K562 (cell line): Measurements from ENCODE around the gene PASD1. TPM values are rescaled to one million over a fixed set of nuclear protein-coding genes. Genes with fewer than 3 reads are reported as not detected.
"Not testable (repeated sequence)": the region's sequence is repeated elsewhere in the genome, so short reads cannot be mapped to it uniquely, and the experiment has no call there.

ENCODE experiments used
- ATAC-seq: fragments of 200-7000 bp; cut with Tn5 transposase; 3 replicates; pipeline ENCODE4 v1.9.1; 2020; ENCODE audit warnings: moderate library complexity
- BruUV-seq: library from RNA; stranded (reverse); fragments of 400-500 nt; replicated peaks from 2 replicates; lab custom pipeline; 2021; lab: Mats Ljungman, UMichigan
- CTCF ChIA-PET: fragments of 300-600 bp; formaldehyde crosslinking; extraction: SDS; loops from one replicate; lab custom pipeline; 2021; ENCODE audit warnings: low intra/inter-chr PET ratio; lab: Yijun Ruan, JAX
- POLR2A ChIA-PET: fragments of 300-600, 350-650 bp; sonication (Branson Sonifier 250); formaldehyde crosslinking; extraction: SDS; loops from one replicate; lab custom pipeline; 2021; ENCODE audit warnings: antibody characterized with exemption, inconsistent platforms; lab: Yijun Ruan, JAX
- DNase-seq, 4 experiments: peaks; one replicate each; pipeline versions ENCODE4 v3.0.0 to v3.0.0-alpha.2; 2011 to 2018; ENCODE audit warnings: low spot score in 3 of 4, mixed read lengths in 3 of 4; ENCODE audit errors: extremely low read depth in 1 of 4
- FAIRE-seq: peaks from 2 replicates; lab custom pipeline; 2011; peaks lifted over from hg19 to GRCh38; lab: Jason Lieb, UNC
- H2AFZ ChIP-seq: 2 replicates; pipeline ENCODE4 v1.6.0; 2011; ENCODE audit warnings: low read depth, low read length, control low read depth, inconsistent platforms
- H3K27ac ChIP-seq: fragments of 200-600 bp; 3 replicates; pipeline ENCODE4 v1.8.0; 2011; ENCODE audit warnings: low read depth, mild to moderate bottlenecking, control low read depth, inconsistent platforms, low read length, moderate library complexity, mixed read lengths; ENCODE audit errors: extremely low read depth
- H3K27me3 ChIP-seq, 2 experiments: fragments of 300-600 bp in 1 of 2; 2 replicates in 1 of 2; 3 replicates in 1 of 2; pipeline versions ENCODE4 v1.6.0 to v1.8.0; 2011; ENCODE audit warnings: inconsistent platforms in 2 of 2, low read length in 2 of 2, mild to moderate bottlenecking in 1 of 2, mixed read lengths in 1 of 2, moderate library complexity in 1 of 2; ENCODE audit not compliant: control insufficient read depth in 2 of 2, insufficient read depth in 2 of 2
- H3K36me3 ChIP-seq: fragments of 300-600 bp; 3 replicates; pipeline ENCODE4 v1.8.0; 2011; ENCODE audit warnings: mild to moderate bottlenecking, low read length, inconsistent platforms; ENCODE audit not compliant: control insufficient read depth, insufficient read depth
- H3K4me1 ChIP-seq, 2 experiments: fragments of 200-600 bp in 1 of 2; replicated peaks in 1 of 2; 2 replicates in 1 of 2; 3 replicates in 1 of 2; pipeline versions ENCODE4 v1.5.1 to v1.8.0; 2011; ENCODE audit warnings: inconsistent platforms in 2 of 2, low read length in 2 of 2, mild to moderate bottlenecking in 1 of 2, mixed read lengths in 1 of 2, moderate library complexity in 1 of 2; ENCODE audit not compliant: control insufficient read depth in 2 of 2, insufficient read depth in 2 of 2
- H3K4me2 ChIP-seq: 2 replicates; pipeline ENCODE4 v1.6.1; 2011; ENCODE audit warnings: low read length, control low read depth, inconsistent platforms, mixed read lengths; ENCODE audit not compliant: insufficient read depth
- H3K4me3 ChIP-seq: fragments of 200-600 bp; sonication (generic), shearing (Covaris generic); 2 replicates; pipeline ENCODE4 v1.5.1; 2016; ENCODE audit warnings: control low read depth, inconsistent platforms
- H3K79me2 ChIP-seq: fragments of 200-600 bp; 3 replicates; pipeline ENCODE4 v1.8.0; 2011; ENCODE audit warnings: low read length, inconsistent platforms; ENCODE audit not compliant: control insufficient read depth, insufficient read depth
- H3K9ac ChIP-seq, 2 experiments: 2 replicates each; pipeline versions ENCODE4 v1.6.0 to v1.6.1; 2011; ENCODE audit warnings: low read depth in 2 of 2, low read length in 2 of 2, control low read depth in 1 of 2, inconsistent platforms in 1 of 2, mild to moderate bottlenecking in 1 of 2, mixed read lengths in 1 of 2; ENCODE audit not compliant: insufficient read depth in 1 of 2
- H3K9me1 ChIP-seq: one replicate; pipeline ENCODE4 v1.6.0; 2011; ENCODE audit warnings: inconsistent platforms, mild to moderate bottlenecking, low read length, moderate library complexity; ENCODE audit not compliant: control insufficient read depth, insufficient read depth
- H3K9me3 ChIP-seq: replicated peaks from 2 replicates; pipeline ENCODE4 v1.5.1; 2011; ENCODE audit warnings: low read depth, low read length, inconsistent platforms; ENCODE audit not compliant: control insufficient read depth, insufficient read depth
- H4K20me1 ChIP-seq: replicated peaks from 2 replicates; pipeline ENCODE4 v1.6.1; 2011; ENCODE audit warnings: low read length, inconsistent platforms, mixed read lengths; ENCODE audit not compliant: control insufficient read depth, insufficient read depth
- CBFA2T2 ChIP-seq: fragments of 450-650 bp; conservative IDR thresholded peaks from 2 replicates; pipeline ENCODE4 v1.6.1; 2017; ENCODE audit warnings: mild to moderate bottlenecking
- CREB1 ChIP-seq, 2 experiments: sonication (generic) in 1 of 2; formaldehyde crosslinking in 1 of 2; IDR thresholded peaks; 2 replicates each; pipeline versions ENCODE4 v1.6.1 to v1.8.0; 2012 to 2022; ENCODE audit warnings: inconsistent platforms in 1 of 2, mild to moderate bottlenecking in 1 of 2, missing genetic modification reagents in 1 of 2, moderate library complexity in 1 of 2
- HIVEP1 ChIP-seq: fragments of 250-450 bp; sonication (Bioruptor Pico); IDR thresholded peaks from 2 replicates; pipeline ENCODE4 v1.4.0; 2020; ENCODE audit warnings: mild to moderate bottlenecking
- HNRNPUL1 ChIP-seq: fragments of 200-400 bp; formaldehyde crosslinking; IDR thresholded peaks from 2 replicates; pipeline ENCODE4 v1.6.1; 2017; ENCODE audit warnings: low read length
- MAZ ChIP-seq, 2 experiments: fragments of 450-650 bp in 1 of 2; sonication (generic) in 1 of 2; formaldehyde crosslinking; IDR thresholded peaks in 1 of 2; conservative IDR thresholded peaks in 1 of 2; 2 replicates each; pipeline versions ENCODE4 v1.4.0 to v1.5.0; 2020; ENCODE audit warnings: mild to moderate bottlenecking in 1 of 2, missing genetic modification reagents in 1 of 2
- MBD2 ChIP-seq: sonication (generic); IDR thresholded peaks from 2 replicates; pipeline ENCODE4 v1.6.1; 2016; ENCODE audit warnings: low read depth, borderline replicate concordance
- MEF2A ChIP-seq: IDR thresholded peaks from 2 replicates; pipeline ENCODE4 v1.6.1; 2011; ENCODE audit warnings: low read depth, mild to moderate bottlenecking, low read length, moderate library complexity; ENCODE audit not compliant: control insufficient read depth
- PRPF4 ChIP-seq: fragments of 200-400 bp; formaldehyde crosslinking; IDR thresholded peaks from one replicate; pipeline ENCODE4 v1.6.1; 2017; ENCODE audit warnings: low read length, low read depth, mild to moderate bottlenecking; ENCODE audit not compliant: insufficient read depth, poor library complexity, severe bottlenecking
- WGBS: fragments of 100-300 bp; shearing (Covaris generic); methylation state at CpG from one replicate; pipeline ENCODE4 v1.1.6; 2016; ENCODE audit warnings: low coverage, mixed read lengths; ENCODE audit not compliant: insufficient coverage; ENCODE audit errors: missing lambda C conversion rate; 5-methylcytosine and 5-hydroxymethylcytosine counted together
- in situ Hi-C: fragments of 300-500 bp; cut with MboI; formaldehyde crosslinking; loops from 4 replicates; pipeline ENCODE4 v1.15.0; 2018; ENCODE audit warnings: inconsistent platforms, mixed read lengths
- intact Hi-C: fragments of 100-400 bp; cut with micrococcal nuclease; formaldehyde crosslinking; loops from 2 replicates; pipeline ENCODE4 v1.14.2; 2022
- polyA plus RNA-seq, 8 experiments: library from polyadenylated mRNA; depleted of rRNA in 4 of 8; stranded (reverse) in 5 of 8; unstranded in 3 of 8; fragments of >200 nt; fragmentation: Nextera tagmentation in 2 of 8; fragmentation: Illumina TruSeq in 1 of 8; extraction: Ambion mirVana in 2 of 8; extraction: Trizol in 1 of 8; gene quantifications; 2 replicates each; pipeline versions ENCODE4 v1.2.1 to v1.2.3, GENCODE V29; 2011 to 2014; ENCODE audit warnings: inconsistent platforms in 1 of 8, missing spikeins in 1 of 8
- total RNA-seq, 7 experiments: library from RNA; depleted of rRNA in 6 of 7; stranded (reverse); fragments of >200 nt in 6 of 7; fragmentation: Illumina TruSeq in 2 of 7; extraction: Trizol in 2 of 7; gene quantifications; 2 replicates each; pipeline versions ENCODE4 v1.2.1 to v1.2.3, GENCODE V29; 2011 to 2021; ENCODE audit warnings: low replicate concordance in 1 of 7
- TF ChIP-seq, protein P1 (sequence below), 2 experiments: fragments of 200-800 bp in 1 of 2; sonication (Bioruptor generic) in 1 of 2; sonication (generic) in 1 of 2; formaldehyde crosslinking in 1 of 2; IDR thresholded peaks in 1 of 2; conservative IDR thresholded peaks in 1 of 2; 2 replicates each; pipeline versions ENCODE4 v1.5.0 to v1.6.1; 2016 to 2020; ENCODE audit warnings: missing compliant biosample characterization in 1 of 2, missing genetic modification characterization in 1 of 2, missing genetic modification reagents in 1 of 2

PASD1 gene
- total and polyA plus RNA-seq, 9 of the 15 experiments (the other 6 are each of a cell fraction or from before 2014, with no cell fraction given): 1.7 to 12.8 (median 9.6) TPM

GRCh38 chrX:151566872-151567271 lies 3.4 kb downstream of the PASD1 start:
- H3K27ac ChIP-seq, BruUV-seq, FAIRE-seq, intact Hi-C loops, H3K4me2 ChIP-seq, CTCF ChIA-PET, H3K36me3 ChIP-seq, POLR2A ChIA-PET, H3K27me3 ChIP-seq, H3K9ac ChIP-seq, ATAC-seq, H3K9me1 ChIP-seq, in situ Hi-C loops, H3K4me3 ChIP-seq, H2AFZ ChIP-seq, DNase-seq, H4K20me1 ChIP-seq, H3K9me3 ChIP-seq: not testable (repeated sequence)
- peaks cover 0 to 15% of the 10 kb centered on the region in 2 experiments; a peak in 3 of 5 replicates for H3K4me1 ChIP-seq
- 10% methylated on average over 10 of the region's 10 CpGs for WGBS
- H3K79me2 ChIP-seq: peaks cover 24% of the 10 kb centered on the region

DNA sequence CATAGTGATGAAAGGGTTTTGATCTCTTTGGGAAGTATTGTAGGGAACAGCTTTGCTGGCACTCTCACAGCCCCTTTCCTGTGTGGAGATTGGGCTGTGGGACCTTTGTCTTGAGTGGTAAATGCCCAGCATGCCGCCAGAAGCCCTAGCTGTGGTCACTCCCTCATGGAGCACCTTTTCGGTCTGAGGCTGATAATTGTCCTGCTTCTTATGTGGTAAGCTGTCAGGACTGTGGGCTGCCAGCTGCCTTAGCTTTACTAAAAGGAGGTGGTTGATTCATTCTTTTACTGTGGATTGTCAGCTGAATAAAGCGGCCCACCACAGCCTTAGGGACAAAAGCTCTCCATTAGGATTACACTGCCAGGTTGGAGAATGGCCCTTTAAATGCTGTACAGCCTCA lies 7.1 kb downstream of the PASD1 start:
- POLR2A ChIA-PET: interaction anchor here (1.1 kb wide), 1 partner anchor 55 kb away, joined by 3 read pairs; no protein-coding TSS in a partner anchor
- peaks cover 0 to 3% of the 10 kb centered on the region in 2 experiments; a peak in 1 of 5 replicates for H3K27me3 ChIP-seq
- no TSS peak for BruUV-seq
- no peak overlapping the region for H3K4me3 ChIP-seq
- no peaks in the 10 kb centered on the region for H3K36me3 ChIP-seq
- H4K20me1 ChIP-seq: no peaks in the 10 kb centered on the region
- no peak for ATAC-seq
- 0% methylated on average over 3 of the region's 3 CpGs for WGBS
- H3K9ac ChIP-seq: no peak overlapping the region
- intact Hi-C loops (no loop called here), in situ Hi-C loops (no loop called here)
- no peak overlapping the region for H2AFZ ChIP-seq
- H3K4me1 ChIP-seq: no peaks in the 10 kb centered on the region; a peak in 1 of 5 replicates
- no peak for FAIRE-seq
- H3K9me3 ChIP-seq: no peaks in the 10 kb centered on the region
- TF ChIP-seq PRPF4 (no peak), HNRNPUL1 (no peak), CREB1 (IDR thresholded peaks at IDR 0.05) (no peak), CREB1 (CRISPR knock-in tag; IDR thresholded peaks at IDR 0.05) (no peak), MBD2 (no peak), MAZ (CRISPR knock-in tag; conservative IDR thresholded peaks at IDR 0.05 in 1 of 2, IDR thresholded peaks at IDR 0.05 in 1 of 2) (no peak), HIVEP1 (CRISPR knock-in tag) (no peak), MEF2A (no peak), CBFA2T2 (no peak)
- TF ChIP-seq, protein P1, sequence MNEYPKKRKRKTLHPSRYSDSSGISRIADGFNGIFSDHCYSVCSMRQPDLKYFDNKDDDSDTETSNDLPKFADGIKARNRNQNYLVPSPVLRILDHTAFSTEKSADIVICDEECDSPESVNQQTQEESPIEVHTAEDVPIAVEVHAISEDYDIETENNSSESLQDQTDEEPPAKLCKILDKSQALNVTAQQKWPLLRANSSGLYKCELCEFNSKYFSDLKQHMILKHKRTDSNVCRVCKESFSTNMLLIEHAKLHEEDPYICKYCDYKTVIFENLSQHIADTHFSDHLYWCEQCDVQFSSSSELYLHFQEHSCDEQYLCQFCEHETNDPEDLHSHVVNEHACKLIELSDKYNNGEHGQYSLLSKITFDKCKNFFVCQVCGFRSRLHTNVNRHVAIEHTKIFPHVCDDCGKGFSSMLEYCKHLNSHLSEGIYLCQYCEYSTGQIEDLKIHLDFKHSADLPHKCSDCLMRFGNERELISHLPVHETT (CRISPR knock-in tag; conservative IDR thresholded peaks at IDR 0.05 in 1 of 2, IDR thresholded peaks at IDR 0.05 in 1 of 2): no peak
- CTCF ChIA-PET: no interaction called here
- H3K79me2 ChIP-seq: peaks cover 13% of the 10 kb centered on the region
- DNase-seq: no peak
- no peak overlapping the region for H3K4me2 ChIP-seq
- H3K27ac ChIP-seq: no peak overlapping the region
- H3K9me1 ChIP-seq: no peaks in the 10 kb centered on the region
